ENCODE data around the gene OR14J1. TPM values are rescaled to one million over a fixed set of nuclear protein-coding genes. Genes with fewer than 3 reads are reported as not detected.

Gene OR14J1, protein sequence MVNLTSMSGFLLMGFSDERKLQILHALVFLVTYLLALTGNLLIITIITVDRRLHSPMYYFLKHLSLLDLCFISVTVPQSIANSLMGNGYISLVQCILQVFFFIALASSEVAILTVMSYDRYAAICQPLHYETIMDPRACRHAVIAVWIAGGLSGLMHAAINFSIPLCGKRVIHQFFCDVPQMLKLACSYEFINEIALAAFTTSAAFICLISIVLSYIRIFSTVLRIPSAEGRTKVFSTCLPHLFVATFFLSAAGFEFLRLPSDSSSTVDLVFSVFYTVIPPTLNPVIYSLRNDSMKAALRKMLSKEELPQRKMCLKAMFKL
- total RNA-seq: not detected
- not detected for total RNA-seq (2013)

DNA sequence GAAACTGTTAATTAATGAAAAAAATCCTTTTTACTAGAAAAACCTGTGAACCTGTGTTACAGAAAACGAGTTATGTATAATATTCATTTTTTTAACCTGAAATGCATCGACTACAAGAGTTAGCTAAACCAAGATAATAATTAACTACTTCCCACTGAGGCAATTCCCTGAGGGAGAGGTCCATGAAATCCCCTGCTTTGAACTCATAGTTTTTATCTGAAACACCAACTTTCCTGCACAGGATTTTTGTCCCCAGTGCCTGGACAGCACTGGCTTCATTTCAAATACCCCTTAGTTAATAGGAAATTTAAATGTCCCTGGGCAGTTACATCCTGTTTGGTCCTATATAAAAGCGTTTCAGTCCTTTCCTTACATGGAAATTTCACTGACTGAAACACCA is at the start of gene OR14J1:
TSS of gene OR14J1 (plus strand) at position 386 of the 400 bp plus-strand sequence. CDS start 4,989 bp downstream, outside the sequence.
- TF ChIP-seq, protein P1, sequence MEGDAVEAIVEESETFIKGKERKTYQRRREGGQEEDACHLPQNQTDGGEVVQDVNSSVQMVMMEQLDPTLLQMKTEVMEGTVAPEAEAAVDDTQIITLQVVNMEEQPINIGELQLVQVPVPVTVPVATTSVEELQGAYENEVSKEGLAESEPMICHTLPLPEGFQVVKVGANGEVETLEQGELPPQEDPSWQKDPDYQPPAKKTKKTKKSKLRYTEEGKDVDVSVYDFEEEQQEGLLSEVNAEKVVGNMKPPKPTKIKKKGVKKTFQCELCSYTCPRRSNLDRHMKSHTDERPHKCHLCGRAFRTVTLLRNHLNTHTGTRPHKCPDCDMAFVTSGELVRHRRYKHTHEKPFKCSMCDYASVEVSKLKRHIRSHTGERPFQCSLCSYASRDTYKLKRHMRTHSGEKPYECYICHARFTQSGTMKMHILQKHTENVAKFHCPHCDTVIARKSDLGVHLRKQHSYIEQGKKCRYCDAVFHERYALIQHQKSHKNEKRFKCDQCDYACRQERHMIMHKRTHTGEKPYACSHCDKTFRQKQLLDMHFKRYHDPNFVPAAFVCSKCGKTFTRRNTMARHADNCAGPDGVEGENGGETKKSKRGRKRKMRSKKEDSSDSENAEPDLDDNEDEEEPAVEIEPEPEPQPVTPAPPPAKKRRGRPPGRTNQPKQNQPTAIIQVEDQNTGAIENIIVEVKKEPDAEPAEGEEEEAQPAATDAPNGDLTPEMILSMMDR (IDR thresholded peaks at IDR 0.05): no peak
- H3K9me3 ChIP-seq (ENCODE audit: control insufficient read depth, insufficient read depth, low read length): no peaks in the 10 kb centered on the region
- Mint-ChIP-seq H3K36me3 (no peaks in the 10 kb centered on the region), H3K9me3 (no peaks in the 10 kb centered on the region), H3K27me3 (ENCODE audit: low read depth in 2 of 2) (peaks cover 4 to 7% of the 10 kb centered on the region in 2 donors), H3K27ac (no peak within 1 kb of the TSS), H3K4me3 (no peak within 1 kb of the TSS), H3K4me1 (no peaks in the 10 kb centered on the region)
- 88% methylated on average over 3 of the region's 3 CpGs for WGBS (ENCODE audit: insufficient coverage)
- intact Hi-C loops (cut with micrococcal nuclease): no loop called here
- no peak within 1 kb of the TSS for H3K4me3 ChIP-seq (ENCODE audit: low read length)
- H3K36me3 ChIP-seq (ENCODE audit: control insufficient read depth, insufficient read depth, low read length): no peaks in the 10 kb centered on the region
- H3K27me3 ChIP-seq (ENCODE audit: control insufficient read depth, insufficient read depth, low read length): no peaks in the 10 kb centered on the region
- ATAC-seq (no peak), DNase-seq (no peak)
- H3K27ac ChIP-seq (ENCODE audit: low read length): no peak within 1 kb of the TSS
- H3K4me1 ChIP-seq (ENCODE audit: control insufficient read depth, insufficient read depth, low read length): no peaks in the 10 kb centered on the region

DNA sequence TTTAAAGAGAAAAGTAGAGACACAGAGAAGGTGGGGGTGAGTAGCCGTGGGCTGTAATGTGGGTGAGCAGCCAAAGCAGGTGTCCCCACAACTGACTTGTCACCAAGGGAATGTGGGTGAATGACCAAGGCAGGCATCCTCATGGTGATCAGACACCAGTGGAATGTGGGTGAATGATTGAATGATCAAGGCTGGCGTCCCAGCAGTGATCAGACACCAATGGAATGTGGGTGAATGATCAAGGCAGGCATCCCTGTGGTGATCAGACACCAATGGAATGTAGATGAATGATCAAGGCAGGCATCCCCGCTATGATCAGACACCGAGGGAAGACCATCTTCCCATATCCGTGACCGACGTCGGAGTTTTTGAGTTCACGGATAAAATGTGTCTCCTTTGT is 49.8 kb upstream of the OR14J1 start:
- Histone ChIP-seq H3K4me3 (ENCODE audit: low read length) (no peak overlapping the region), H3K27me3 (ENCODE audit: control insufficient read depth, insufficient read depth, low read length) (no peaks in the 10 kb centered on the region), H3K4me1 (ENCODE audit: control insufficient read depth, insufficient read depth, low read length) (no peaks in the 10 kb centered on the region), H3K36me3 (ENCODE audit: control insufficient read depth, insufficient read depth, low read length) (no peaks in the 10 kb centered on the region), H3K27ac (ENCODE audit: low read length) (no peak overlapping the region), H3K9me3 (ENCODE audit: control insufficient read depth, insufficient read depth, low read length) (no peaks in the 10 kb centered on the region)
- no peaks in the 10 kb centered on the region for H3K36me3 Mint-ChIP-seq
- TF ChIP-seq, protein P1 (IDR thresholded peaks at IDR 0.05): no peak
- no peaks in the 10 kb centered on the region for H3K4me1 Mint-ChIP-seq
- H3K27me3 Mint-ChIP-seq (ENCODE audit: low read depth in 2 of 2): peaks cover 8 to 19% of the 10 kb centered on the region in 2 donors
- H3K4me3 Mint-ChIP-seq: no peak overlapping the region
- H3K27ac Mint-ChIP-seq: no peak overlapping the region
- intact Hi-C loops (cut with micrococcal nuclease): no loop called here
- no peak for ATAC-seq
- peaks cover 10 to 13% of the 10 kb centered on the region in 2 donors for H3K9me3 Mint-ChIP-seq
- DNase-seq: no peak
- 95% methylated on average over 9 of the region's 9 CpGs for WGBS (ENCODE audit: insufficient coverage)

DNA sequence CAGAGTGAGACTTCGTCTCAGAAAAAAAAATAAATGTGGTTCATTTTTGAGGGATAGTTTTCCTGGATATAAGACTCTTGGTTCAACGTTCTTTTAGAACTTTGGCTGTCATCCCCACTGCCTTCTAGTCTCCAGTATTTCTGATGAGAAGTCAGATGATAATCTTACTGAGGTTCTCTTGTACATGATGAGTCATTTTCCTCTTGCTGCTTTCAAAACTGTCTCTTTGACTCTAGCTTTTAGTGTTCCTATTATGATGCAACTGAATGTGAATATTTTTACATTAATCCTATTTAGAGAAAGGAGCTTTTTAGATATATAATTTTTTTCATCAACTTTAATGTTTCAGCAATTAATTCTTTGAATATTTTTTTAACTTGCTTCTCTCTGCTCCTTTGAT is 46.0 kb upstream of the OR14J1 start:
- peaks cover 2 to 7% of the 10 kb centered on the region in 2 donors for H3K9me3 Mint-ChIP-seq
- H3K36me3 ChIP-seq (ENCODE audit: control insufficient read depth, insufficient read depth, low read length): no peaks in the 10 kb centered on the region
- no peaks in the 10 kb centered on the region for H3K27me3 ChIP-seq (ENCODE audit: control insufficient read depth, insufficient read depth, low read length)
- ATAC-seq: no peak
- no peak overlapping the region for H3K4me3 ChIP-seq (ENCODE audit: low read length)
- intact Hi-C loops (cut with micrococcal nuclease): no loop called here
- WGBS (ENCODE audit: insufficient coverage): 76% methylated on average over 2 of the region's 2 CpGs
- H3K27me3 Mint-ChIP-seq (ENCODE audit: low read depth in 2 of 2): peaks cover 4 to 8% of the 10 kb centered on the region in 2 donors
- H3K4me1 Mint-ChIP-seq: no peaks in the 10 kb centered on the region
- TF ChIP-seq, protein P1 (IDR thresholded peaks at IDR 0.05): no peak
- no peak overlapping the region for H3K4me3 Mint-ChIP-seq
- no peaks in the 10 kb centered on the region for H3K4me1 ChIP-seq (ENCODE audit: control insufficient read depth, insufficient read depth, low read length)
- no peaks in the 10 kb centered on the region for H3K9me3 ChIP-seq (ENCODE audit: control insufficient read depth, insufficient read depth, low read length)
- H3K27ac ChIP-seq (ENCODE audit: low read length): no peak overlapping the region
- DNase-seq: no peak
- H3K27ac Mint-ChIP-seq: no peak overlapping the region
- H3K36me3 Mint-ChIP-seq: no peaks in the 10 kb centered on the region

GRCh38 chr6:29259721-29260120 is 41.8 kb upstream of the OR14J1 start:
- no peaks in the 10 kb centered on the region for H3K4me1 Mint-ChIP-seq
- H3K9me3 Mint-ChIP-seq: peaks cover 0 to under 1% of the 10 kb centered on the region in 2 donors
- no peak for DNase-seq
- no peaks in the 10 kb centered on the region for H3K36me3 Mint-ChIP-seq
- no peak overlapping the region for H3K4me3 Mint-ChIP-seq
- H3K9me3 ChIP-seq (ENCODE audit: control insufficient read depth, insufficient read depth, low read length): no peaks in the 10 kb centered on the region
- TF ChIP-seq, protein P1 (IDR thresholded peaks at IDR 0.05): no peak
- H3K36me3 ChIP-seq (ENCODE audit: control insufficient read depth, insufficient read depth, low read length): no peaks in the 10 kb centered on the region
- no peak overlapping the region for H3K27ac Mint-ChIP-seq
- intact Hi-C loops (cut with micrococcal nuclease): no loop called here
- H3K4me1 ChIP-seq (ENCODE audit: control insufficient read depth, insufficient read depth, low read length): no peaks in the 10 kb centered on the region
- H3K4me3 ChIP-seq (ENCODE audit: low read length): no peak overlapping the region
- no peak for ATAC-seq
- H3K27ac ChIP-seq (ENCODE audit: low read length): no peak overlapping the region
- peaks cover 2% of the 10 kb centered on the region for H3K27me3 ChIP-seq (ENCODE audit: control insufficient read depth, insufficient read depth, low read length)
- peaks cover 0 to 11% of the 10 kb centered on the region in 2 donors for H3K27me3 Mint-ChIP-seq (ENCODE audit: low read depth in 2 of 2)
- WGBS (ENCODE audit: insufficient coverage): no CpG with 5 or more reads among the region's 2 CpGs

All from natural killer cell (primary cell).